A673 (cell line): ENCODE data around the gene RNF168.

Source experiments
- CTCF ChIP-seq: fragments of 300-800, 200-600 bp; sonication (generic); conservative IDR thresholded peaks from 2 replicates; pipeline ENCODE4 v1.5.1; 2017; ENCODE audit warnings: low read depth, mild to moderate bottlenecking, antibody characterized with exemption, low read length, moderate library complexity, mixed read lengths
- EZH2 ChIP-seq: fragments of 200-600 bp; sonication (generic); IDR thresholded peaks from 2 replicates; pipeline ENCODE4 v1.6.1; 2017; ENCODE audit warnings: borderline replicate concordance, low read depth, mild to moderate bottlenecking, mixed read lengths, antibody characterized with exemption, low read length; ENCODE audit not compliant: poor library complexity, severe bottlenecking

GRCh38 chr3:196423044-196423781, 80.4 kb downstream of the RNF168 start:
- TF ChIP-seq CTCF (no peak), EZH2 (no peak)
